Measurements from ENCODE around the gene CLIP4.

DNA sequence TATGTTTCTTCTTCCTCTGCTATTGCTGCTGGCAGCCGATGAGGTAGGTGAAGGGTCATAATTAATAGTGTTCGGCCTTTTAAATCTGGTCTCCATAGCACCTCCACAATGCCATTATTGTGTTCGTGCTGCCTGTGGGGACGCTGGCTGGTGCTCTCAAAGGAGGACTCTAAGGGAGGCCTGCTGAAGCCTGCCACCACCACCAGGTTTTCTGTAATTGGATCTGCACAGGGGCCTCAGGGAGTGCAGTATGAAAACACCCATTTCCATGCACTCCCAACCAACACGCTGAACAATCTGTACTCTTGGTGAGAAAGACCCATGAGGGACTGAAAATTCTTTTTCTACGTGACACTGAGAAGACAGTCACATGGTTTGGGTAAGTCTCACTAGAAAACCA, 17.6 kb upstream of the CLIP4 start:
- TF ChIP-seq, protein P1, sequence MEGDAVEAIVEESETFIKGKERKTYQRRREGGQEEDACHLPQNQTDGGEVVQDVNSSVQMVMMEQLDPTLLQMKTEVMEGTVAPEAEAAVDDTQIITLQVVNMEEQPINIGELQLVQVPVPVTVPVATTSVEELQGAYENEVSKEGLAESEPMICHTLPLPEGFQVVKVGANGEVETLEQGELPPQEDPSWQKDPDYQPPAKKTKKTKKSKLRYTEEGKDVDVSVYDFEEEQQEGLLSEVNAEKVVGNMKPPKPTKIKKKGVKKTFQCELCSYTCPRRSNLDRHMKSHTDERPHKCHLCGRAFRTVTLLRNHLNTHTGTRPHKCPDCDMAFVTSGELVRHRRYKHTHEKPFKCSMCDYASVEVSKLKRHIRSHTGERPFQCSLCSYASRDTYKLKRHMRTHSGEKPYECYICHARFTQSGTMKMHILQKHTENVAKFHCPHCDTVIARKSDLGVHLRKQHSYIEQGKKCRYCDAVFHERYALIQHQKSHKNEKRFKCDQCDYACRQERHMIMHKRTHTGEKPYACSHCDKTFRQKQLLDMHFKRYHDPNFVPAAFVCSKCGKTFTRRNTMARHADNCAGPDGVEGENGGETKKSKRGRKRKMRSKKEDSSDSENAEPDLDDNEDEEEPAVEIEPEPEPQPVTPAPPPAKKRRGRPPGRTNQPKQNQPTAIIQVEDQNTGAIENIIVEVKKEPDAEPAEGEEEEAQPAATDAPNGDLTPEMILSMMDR (conservative IDR thresholded peaks at IDR 0.05 in 1 of 2, IDR thresholded peaks at IDR 0.05 in 1 of 2; ENCODE audit: extremely low read depth in 1 of 2, insufficient read depth in 1 of 2, low read depth in 1 of 2, low read length in 2 of 2), result no peak
- TF ChIP-seq EZH2 (IDR thresholded peaks at IDR 0.05; ENCODE audit: borderline replicate concordance, low read length), result no peak
